Mesodermal cell (in vitro differentiated cells): ENCODE results near the gene EMX2.
"Not testable (repeated sequence)": the region's sequence is repeated elsewhere in the genome, so short reads cannot be mapped to it uniquely, and the experiment has no call there.

Experiments used
- H3K27ac ChIP-seq: 2 replicates; pipeline ENCODE4 v1.7.0; 2013; ENCODE audit warnings: mild to moderate bottlenecking, low read depth, low read length, moderate library complexity; ENCODE audit not compliant: severe bottlenecking
- H3K36me3 ChIP-seq: 2 replicates; pipeline ENCODE4 v1.7.1; 2013; ENCODE audit warnings: mild to moderate bottlenecking, low read length, moderate library complexity; ENCODE audit not compliant: control insufficient read depth, insufficient read depth
- H3K4me1 ChIP-seq: one replicate; pipeline ENCODE4 v1.7.1; 2013; ENCODE audit warnings: mild to moderate bottlenecking, low read length; ENCODE audit not compliant: insufficient read depth, control insufficient read depth, poor library complexity, severe bottlenecking
- H3K4me3 ChIP-seq: 2 replicates; pipeline ENCODE4 v1.7.0; 2013; ENCODE audit warnings: low read length, control low read depth, mild to moderate bottlenecking; ENCODE audit not compliant: insufficient read depth, poor library complexity, severe bottlenecking; ENCODE audit errors: extremely low read depth
- H3K9me3 ChIP-seq: 2 replicates; pipeline ENCODE4 v1.7.1; 2013; ENCODE audit warnings: mild to moderate bottlenecking, low read length, moderate library complexity; ENCODE audit not compliant: control insufficient read depth
- whole genome bisulfite sequencing, 2 experiments: methylation state at CpG; one replicate each; pipeline ENCODE4 v1.1.5; 2013; ENCODE audit warnings: missing lambda C conversion rate in 2 of 2; ENCODE audit not compliant: insufficient coverage in 2 of 2; 5-methylcytosine and 5-hydroxymethylcytosine counted together

EMX2 gene

GRCh38 chr10:117504562-117504961 lies 38.0 kb upstream of the EMX2 start:
- no peak overlapping the region for H3K4me3 ChIP-seq
- H3K36me3 ChIP-seq = no peaks in the 10 kb centered on the region
- no peaks in the 10 kb centered on the region for H3K9me3 ChIP-seq
- WGBS, 2 experiments = 97 to 98% methylated on average over 7 to 8 of the region's 8 CpGs
- no peak overlapping the region for H3K27ac ChIP-seq
- H3K4me1 ChIP-seq = peaks cover 13% of the 10 kb centered on the region

GRCh38 chr10:117507081-117507480 lies 35.5 kb upstream of the EMX2 start:
- not testable (repeated sequence) for H3K27ac ChIP-seq, H3K9me3 ChIP-seq, H3K4me3 ChIP-seq, H3K36me3 ChIP-seq
- WGBS, 2 experiments = 91 to 96% methylated on average over 5 to 6 of the region's 7 CpGs
- peaks cover 13% of the 10 kb centered on the region for H3K4me1 ChIP-seq

GRCh38 chr10:117509573-117509972 lies 33.0 kb upstream of the EMX2 start:
- H3K4me3 ChIP-seq = no peak overlapping the region
- H3K36me3 ChIP-seq = no peaks in the 10 kb centered on the region
- no peak overlapping the region for H3K27ac ChIP-seq
- WGBS, 2 experiments = 88 to 90% methylated on average over 7 of the region's 7 CpGs
- H3K4me1 ChIP-seq = peaks cover 5% of the 10 kb centered on the region
- no peaks in the 10 kb centered on the region for H3K9me3 ChIP-seq

GRCh38 chr10:117511601-117512390 lies 30.8 kb upstream of the EMX2 start:
- 78 to 90% methylated on average over 4 to 8 of the region's 17 CpGs for WGBS, 2 experiments
- Histone ChIP-seq H3K4me1 (no peaks in the 10 kb centered on the region), H3K4me3 (no peak overlapping the region), H3K27ac (no peak overlapping the region), H3K36me3 (no peaks in the 10 kb centered on the region), H3K9me3 (no peaks in the 10 kb centered on the region)

- no peaks in the 10 kb centered on the region for H3K9me3 ChIP-seq
- no peaks in the 10 kb centered on the region for H3K4me1 ChIP-seq
- H3K4me3 ChIP-seq = no peak overlapping the region
- WGBS, 2 experiments = 84 to 86% methylated on average over 1 to 5 of the region's 5 CpGs
- H3K27ac ChIP-seq = no peak overlapping the region
- no peaks in the 10 kb centered on the region for H3K36me3 ChIP-seq
Measured at GRCh38 chr10:117514971-117515370, 27.6 kb upstream of the EMX2 start.

- no peaks in the 10 kb centered on the region for H3K4me1 ChIP-seq
- no peaks in the 10 kb centered on the region for H3K36me3 ChIP-seq
- WGBS, 2 experiments = 94 to 100% methylated on average over 2 to 3 of the region's 6 CpGs
- no peaks in the 10 kb centered on the region for H3K9me3 ChIP-seq
- no peak overlapping the region for H3K4me3 ChIP-seq
- H3K27ac ChIP-seq = no peak overlapping the region
Measured at GRCh38 chr10:117516681-117517080, 25.9 kb upstream of the EMX2 start.

GRCh38 chr10:117518246-117518645 lies 24.3 kb upstream of the EMX2 start:
- Histone ChIP-seq H3K9me3 (no peaks in the 10 kb centered on the region), H3K4me1 (no peaks in the 10 kb centered on the region), H3K27ac (no peak overlapping the region), H3K4me3 (no peak overlapping the region), H3K36me3 (no peaks in the 10 kb centered on the region)
- WGBS, 2 experiments = 52 to 55% methylated on average over 5 of the region's 5 CpGs

- no peak overlapping the region for H3K4me3 ChIP-seq
- H3K4me1 ChIP-seq = no peaks in the 10 kb centered on the region
- no peak overlapping the region for H3K27ac ChIP-seq
- 83 to 94% methylated on average over 5 of the region's 8 CpGs for WGBS, 2 experiments
- no peaks in the 10 kb centered on the region for H3K9me3 ChIP-seq
- H3K36me3 ChIP-seq = no peaks in the 10 kb centered on the region
Measured at GRCh38 chr10:117519286-117519685, 23.3 kb upstream of the EMX2 start.

GRCh38 chr10:117519879-117520278 lies 22.7 kb upstream of the EMX2 start:
- H3K36me3 ChIP-seq = no peaks in the 10 kb centered on the region
- 83 to 93% methylated on average over 1 to 2 of the region's 3 CpGs for WGBS, 2 experiments
- no peak overlapping the region for H3K4me3 ChIP-seq
- H3K9me3 ChIP-seq = no peaks in the 10 kb centered on the region
- H3K27ac ChIP-seq = no peak overlapping the region
- no peaks in the 10 kb centered on the region for H3K4me1 ChIP-seq

- Histone ChIP-seq H3K27ac (no peak overlapping the region), H3K36me3 (no peaks in the 10 kb centered on the region), H3K9me3 (no peaks in the 10 kb centered on the region), H3K4me1 (peaks cover 10% of the 10 kb centered on the region), H3K4me3 (no peak overlapping the region)
- WGBS, 2 experiments = 50 to 60% methylated on average over 2 to 4 of the region's 4 CpGs
Measured at GRCh38 chr10:117530791-117531190, 11.8 kb upstream of the EMX2 start.

- no peak overlapping the region for H3K27ac ChIP-seq
- H3K9me3 ChIP-seq = no peaks in the 10 kb centered on the region
- no peaks in the 10 kb centered on the region for H3K36me3 ChIP-seq
- WGBS, 2 experiments = 43 to 48% methylated on average over 10 to 13 of the region's 14 CpGs
- no peak overlapping the region for H3K4me3 ChIP-seq
- H3K4me1 ChIP-seq = peaks cover 10% of the 10 kb centered on the region
Measured at GRCh38 chr10:117531371-117532002, 11.1 kb upstream of the EMX2 start.
